Naive thymus-derived CD4-positive, alpha-beta T cell (primary cell): ENCODE measurements around the gene ARHGAP24. TPM values are rescaled to one million over a fixed set of nuclear protein-coding genes. Genes with fewer than 3 reads are reported as not detected.

Source experiments
- ATAC-seq: fragments of 150-1000 bp; cut with Tn5 transposase; 2 replicates; pipeline ENCODE4 v1.10.0; 2021; ENCODE audit warnings: mild to moderate bottlenecking, moderate library complexity
- CTCF ChIA-PET: fragments of 350-600 bp; sonication (Branson Sonifier 250); formaldehyde crosslinking; loops from one replicate; lab custom pipeline; 2021; ENCODE audit warnings: antibody characterized with exemption; lab: Charles Lee
- POLR2A ChIA-PET: fragments of 350-600 bp; sonication (Branson Sonifier 250); formaldehyde crosslinking; loops from one replicate; lab custom pipeline; 2021; ENCODE audit warnings: antibody characterized with exemption, inconsistent platforms; lab: Charles Lee
- DNase-seq, 9 donors: peaks; one replicate each; pipeline versions ENCODE4 v3.0.0 to v3.0.0-alpha.2; 2020 to 2022; ENCODE audit warnings: mixed read lengths in 1 of 9
- H3K27ac ChIP-seq: one replicate; pipeline ENCODE4 v1.7.0; 2013; ENCODE audit warnings: mild to moderate bottlenecking, low read depth, low read length, moderate library complexity
- H3K27me3 ChIP-seq, 2 donors: one replicate each; pipeline ENCODE4 v1.7.0; 2013; ENCODE audit warnings: low read length in 2 of 2, mild to moderate bottlenecking in 2 of 2, moderate library complexity in 2 of 2; ENCODE audit not compliant: control insufficient read depth in 2 of 2, insufficient read depth in 2 of 2
- H3K36me3 ChIP-seq, 3 experiments: 1 replicate in 2 of 3; 2 replicates in 1 of 3; pipeline ENCODE4 v1.7.0; 2013; ENCODE audit warnings: low read length in 3 of 3, mild to moderate bottlenecking in 3 of 3, moderate library complexity in 1 of 3; ENCODE audit not compliant: insufficient read depth in 3 of 3, control insufficient read depth in 2 of 3
- H3K4me1 ChIP-seq, 2 donors: one replicate each; pipeline ENCODE4 v1.7.0; 2013; ENCODE audit warnings: low read length in 2 of 2, mild to moderate bottlenecking in 2 of 2, moderate library complexity in 1 of 2; ENCODE audit not compliant: control insufficient read depth in 2 of 2, insufficient read depth in 2 of 2
- H3K4me3 ChIP-seq: 2 replicates; pipeline ENCODE4 v1.7.0; 2013; ENCODE audit warnings: mild to moderate bottlenecking, low read length
- H3K9me3 ChIP-seq, 3 experiments: 1 replicate in 2 of 3; 2 replicates in 1 of 3; pipeline ENCODE4 v1.7.0; 2013; ENCODE audit warnings: low read length in 3 of 3; ENCODE audit not compliant: control insufficient read depth in 2 of 3
- H3K27ac Mint-ChIP-seq, 9 donors: one replicate each; pipeline ENCODE4 v1.8.0; 2020 to 2022; ENCODE audit warnings: mixed read lengths in 9 of 9, mild to moderate bottlenecking in 8 of 9, moderate library complexity in 5 of 9, inconsistent platforms in 2 of 9
- H3K27me3 Mint-ChIP-seq, 5 donors: one replicate each; pipeline ENCODE4 v1.8.0; 2021 to 2022; ENCODE audit warnings: mixed read lengths in 5 of 5, mild to moderate bottlenecking in 1 of 5
- H3K36me3 Mint-ChIP-seq, 5 donors: one replicate each; pipeline ENCODE4 v1.8.0; 2020 to 2022; ENCODE audit warnings: mixed read lengths in 5 of 5, mild to moderate bottlenecking in 3 of 5, inconsistent platforms in 1 of 5
- H3K4me1 Mint-ChIP-seq, 7 donors: one replicate each; pipeline ENCODE4 v1.8.0; 2020 to 2022; ENCODE audit warnings: mixed read lengths in 7 of 7, mild to moderate bottlenecking in 3 of 7, inconsistent platforms in 1 of 7
- H3K4me3 Mint-ChIP-seq, 10 donors: one replicate each; pipeline ENCODE4 v1.8.0; 2020 to 2022; ENCODE audit warnings: mild to moderate bottlenecking in 10 of 10, mixed read lengths in 10 of 10, moderate library complexity in 6 of 10, inconsistent platforms in 2 of 10
- H3K9me3 Mint-ChIP-seq, 11 donors: one replicate each; pipeline ENCODE4 v1.8.0; 2020 to 2022; ENCODE audit warnings: mixed read lengths in 11 of 11, mild to moderate bottlenecking in 4 of 11, inconsistent platforms in 1 of 11, moderate library complexity in 1 of 11
- intact Hi-C, 2 donors: fragments of 100-400 bp; cut with micrococcal nuclease; formaldehyde crosslinking; loops; one replicate each; pipeline ENCODE4 v1.15.1; 2023
- polyA plus RNA-seq, 2 donors: library from polyadenylated mRNA; unstranded; fragments of 300-500 nt; fragmentation: Illumina TruSeq; gene quantifications; one replicate each; pipeline ENCODE4 v1.2.3, GENCODE V29; 2021
- total RNA-seq, 6 experiments: library from RNA in 5 of 6; stranded (reverse) in 5 of 6; gene quantifications; 1 replicate in 5 of 6; 2 replicates in 1 of 6; pipeline ENCODE4 v1.2.3 and lab custom pipeline; 2021 to 2026

The ARHGAP24 gene
- total and polyA plus RNA-seq, 7 experiments from 2014 or later: 0.41 to 12.7 (median 1.3) TPM; not detected in 3

DNA sequence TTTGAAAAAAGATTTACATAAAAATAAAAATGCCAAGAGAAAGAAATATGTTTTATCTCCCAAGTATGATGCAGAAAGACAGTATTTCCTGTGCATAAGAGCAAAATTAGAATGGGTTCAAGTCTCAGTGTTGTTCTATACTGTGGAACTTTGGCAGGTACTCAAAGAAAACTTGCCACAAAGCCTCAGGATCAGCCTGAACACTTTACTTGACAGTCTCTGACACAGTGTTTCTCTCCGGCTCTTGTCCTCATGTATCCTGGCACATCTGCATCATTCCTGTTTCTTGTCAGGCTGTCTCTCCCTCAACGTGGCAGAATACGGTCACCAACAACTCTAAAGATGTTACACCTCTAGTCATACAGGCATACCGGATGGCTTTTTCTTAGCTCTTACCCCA is 273.7 kb downstream of the ARHGAP24 start:
- Mint-ChIP-seq H3K9me3 (peaks cover 0 to 2% (median 0%) of the 10 kb centered on the region in 11 donors), H3K4me1 (no peaks in the 10 kb centered on the region), H3K4me3 (no peak overlapping the region), H3K27ac (no peak overlapping the region), H3K27me3 (no peaks in the 10 kb centered on the region), H3K36me3 (no peaks in the 10 kb centered on the region)
- DNase-seq: no peak
- intact Hi-C loops: loop anchor here in 1 of 2 donors (2.0 kb wide), 1 partner anchor 602 kb away; no protein-coding TSS in a partner anchor
- Histone ChIP-seq H3K27me3 (no peaks in the 10 kb centered on the region), H3K9me3 (no peaks in the 10 kb centered on the region), H3K36me3 (no peaks in the 10 kb centered on the region), H3K4me1 (no peaks in the 10 kb centered on the region), H3K4me3 (no peak overlapping the region), H3K27ac (no peak overlapping the region)
- CTCF ChIA-PET: no interaction called here
- POLR2A ChIA-PET: no interaction called here
- no peak for ATAC-seq

DNA sequence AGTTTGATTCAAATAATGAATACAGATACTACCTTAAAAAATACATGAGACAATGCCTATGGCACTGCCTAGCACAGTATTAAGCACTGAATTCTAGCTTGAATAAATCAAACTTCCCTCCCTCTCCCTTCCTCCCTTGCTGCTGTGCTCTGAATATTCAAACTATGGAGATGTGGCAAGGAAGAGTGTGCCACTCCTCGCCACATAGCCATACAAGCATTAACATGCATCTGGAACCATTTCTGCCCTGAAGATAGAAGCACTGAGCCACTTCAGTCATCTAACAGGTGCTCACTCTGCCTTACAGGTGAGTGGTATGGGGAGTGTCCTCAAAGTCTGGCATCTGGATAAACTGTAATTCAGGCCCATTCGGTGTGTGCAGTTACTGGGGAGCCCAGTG is 276.9 kb downstream of the ARHGAP24 start:
- Mint-ChIP-seq H3K4me1 (no peaks in the 10 kb centered on the region), H3K36me3 (no peaks in the 10 kb centered on the region), H3K9me3 (peaks cover 0 to 2% (median 0%) of the 10 kb centered on the region in 11 donors), H3K27me3 (no peaks in the 10 kb centered on the region), H3K27ac (no peak overlapping the region), H3K4me3 (no peak overlapping the region)
- ATAC-seq (no peak), DNase-seq (no peak)
- Histone ChIP-seq H3K27ac (no peak overlapping the region), H3K36me3 (no peaks in the 10 kb centered on the region), H3K9me3 (no peaks in the 10 kb centered on the region), H3K27me3 (no peaks in the 10 kb centered on the region), H3K4me3 (no peak overlapping the region), H3K4me1 (no peaks in the 10 kb centered on the region)
- CTCF ChIA-PET: no interaction called here
- POLR2A ChIA-PET: no interaction called here
- intact Hi-C loops: no loop called here

DNA sequence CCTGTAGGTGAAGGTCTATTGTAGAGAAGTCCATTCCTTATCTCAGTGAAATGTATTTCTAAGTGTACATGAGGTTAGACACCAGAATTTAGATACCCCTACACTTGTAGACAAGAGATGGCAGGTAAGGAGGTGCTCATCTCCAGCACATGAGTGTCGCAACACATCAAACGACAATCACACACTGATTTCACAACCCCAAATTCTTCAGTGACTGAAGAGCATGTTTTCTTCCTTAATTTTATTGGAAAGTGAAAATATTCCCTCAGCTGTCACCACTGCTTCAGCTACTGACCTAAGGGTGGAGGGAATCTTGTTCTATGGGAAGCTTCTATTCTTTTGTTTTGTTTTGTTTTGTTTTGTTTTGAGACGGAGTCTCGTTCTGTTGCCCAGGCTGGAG is 280.3 kb downstream of the ARHGAP24 start:
- ATAC-seq (no peak), DNase-seq (no peak)
- Histone ChIP-seq H3K9me3 (no peaks in the 10 kb centered on the region), H3K36me3 (no peaks in the 10 kb centered on the region), H3K4me3 (no peak overlapping the region), H3K27me3 (no peaks in the 10 kb centered on the region), H3K27ac (no peak overlapping the region), H3K4me1 (no peaks in the 10 kb centered on the region)
- intact Hi-C loops: no loop called here
- ChIA-PET POLR2A (no interaction called here), CTCF (no interaction called here)
- H3K36me3 Mint-ChIP-seq: no peaks in the 10 kb centered on the region
- no peaks in the 10 kb centered on the region for H3K27me3 Mint-ChIP-seq
- no peaks in the 10 kb centered on the region for H3K4me1 Mint-ChIP-seq
- H3K4me3 Mint-ChIP-seq: no peak overlapping the region
- peaks cover 0 to 8% (median 0%) of the 10 kb centered on the region in 11 donors for H3K9me3 Mint-ChIP-seq
- H3K27ac Mint-ChIP-seq: no peak overlapping the region

DNA sequence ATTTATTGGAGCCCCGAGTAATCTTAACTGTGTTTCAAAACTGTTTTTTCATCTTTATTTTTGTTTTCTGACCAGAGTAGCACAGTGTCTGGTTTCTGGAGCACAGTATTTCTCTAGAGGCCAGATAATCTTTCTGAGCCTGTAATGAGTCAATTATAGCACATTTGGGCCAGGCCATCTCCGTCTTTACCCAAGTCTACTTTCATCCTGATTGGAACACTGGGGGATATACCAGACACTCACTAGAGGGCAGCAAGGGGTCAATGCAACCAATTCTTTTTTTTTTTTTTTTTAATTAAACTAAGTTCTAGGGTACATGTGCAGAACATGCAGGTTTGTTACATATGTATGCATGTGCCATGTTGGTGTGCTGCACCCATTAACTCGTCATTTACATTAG is 282.0 kb downstream of the ARHGAP24 start:
- DNase-seq: no peak

DNA sequence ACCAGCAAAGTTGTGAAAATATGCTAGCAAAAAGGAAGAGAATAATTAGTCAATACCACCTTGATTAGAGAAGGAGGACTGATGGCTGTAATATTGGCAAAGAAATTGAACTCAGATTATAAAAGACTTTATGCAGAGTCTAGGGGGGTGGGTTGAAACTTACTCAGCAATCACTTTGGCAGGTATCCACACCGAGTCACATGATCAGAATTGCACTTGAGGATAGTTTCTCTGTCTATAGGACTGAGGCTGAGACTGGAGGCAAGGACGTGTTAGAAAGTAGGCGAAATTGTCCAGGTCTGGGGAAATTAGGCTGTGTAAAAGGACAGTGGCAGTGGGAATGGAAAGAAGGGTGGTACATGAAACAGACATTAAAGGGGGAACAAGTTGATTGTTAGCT is 284.4 kb downstream of the ARHGAP24 start:
- ChIA-PET CTCF (no interaction called here), POLR2A (no interaction called here)
- ATAC-seq (no peak), DNase-seq (no peak)
- Histone ChIP-seq H3K36me3 (no peaks in the 10 kb centered on the region), H3K4me1 (no peaks in the 10 kb centered on the region), H3K27ac (no peak overlapping the region), H3K9me3 (no peaks in the 10 kb centered on the region), H3K27me3 (no peaks in the 10 kb centered on the region), H3K4me3 (no peak overlapping the region)
- intact Hi-C loops: no loop called here
- Mint-ChIP-seq H3K4me1 (no peaks in the 10 kb centered on the region), H3K36me3 (no peaks in the 10 kb centered on the region), H3K4me3 (no peak overlapping the region), H3K27ac (no peak overlapping the region), H3K9me3 (peaks cover 0 to 8% (median 0%) of the 10 kb centered on the region in 11 donors), H3K27me3 (no peaks in the 10 kb centered on the region)

More for the DNA sequence above, 282.0 kb downstream of the ARHGAP24 start:
- Histone ChIP-seq H3K4me3 (no peak overlapping the region), H3K4me1 (no peaks in the 10 kb centered on the region), H3K27me3 (no peaks in the 10 kb centered on the region), H3K36me3 (no peaks in the 10 kb centered on the region), H3K9me3 (no peaks in the 10 kb centered on the region), H3K27ac (no peak overlapping the region)
- CTCF ChIA-PET: no interaction called here
- ATAC-seq: no peak
- POLR2A ChIA-PET: no interaction called here
- Mint-ChIP-seq H3K36me3 (no peaks in the 10 kb centered on the region), H3K27ac (no peak overlapping the region), H3K4me1 (no peaks in the 10 kb centered on the region), H3K27me3 (no peaks in the 10 kb centered on the region), H3K9me3 (peaks cover 0 to 8% (median 0%) of the 10 kb centered on the region in 11 donors), H3K4me3 (no peak overlapping the region)
- intact Hi-C loops: no loop called here

DNA sequence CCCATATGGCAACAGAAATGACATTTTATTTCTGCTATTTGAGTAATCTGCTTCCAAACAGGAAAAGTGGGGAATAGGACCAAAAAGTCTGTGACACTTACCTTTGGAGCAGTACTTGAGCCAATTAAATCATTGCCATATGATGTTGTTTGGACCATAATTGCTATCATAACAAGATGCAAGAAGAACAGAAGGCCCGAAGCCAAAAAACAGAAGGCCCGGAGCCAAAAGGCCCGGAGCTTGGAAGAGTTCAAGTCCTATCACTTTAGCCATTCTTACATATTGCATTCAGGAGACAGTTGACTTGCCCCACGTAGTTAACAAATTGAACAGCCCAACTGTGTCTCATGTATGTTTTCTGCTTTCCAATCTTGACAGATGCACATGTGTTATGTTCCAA is 285.6 kb downstream of the ARHGAP24 start:
- H3K4me3 Mint-ChIP-seq: no peak overlapping the region
- no peaks in the 10 kb centered on the region for H3K4me1 ChIP-seq
- H3K9me3 Mint-ChIP-seq: peaks cover 0 to 8% (median 0%) of the 10 kb centered on the region in 11 donors
- H3K27me3 Mint-ChIP-seq: no peaks in the 10 kb centered on the region
- CTCF ChIA-PET: no interaction called here
- H3K36me3 Mint-ChIP-seq: no peaks in the 10 kb centered on the region
- H3K4me3 ChIP-seq: no peak overlapping the region
- intact Hi-C loops: no loop called here
- no peaks in the 10 kb centered on the region for H3K27me3 ChIP-seq
- ATAC-seq (no peak), DNase-seq (no peak)
- no peaks in the 10 kb centered on the region for H3K36me3 ChIP-seq
- no peaks in the 10 kb centered on the region for H3K4me1 Mint-ChIP-seq
- POLR2A ChIA-PET: no interaction called here
- no peak overlapping the region for H3K27ac Mint-ChIP-seq
- H3K27ac ChIP-seq: no peak overlapping the region
- H3K9me3 ChIP-seq: no peaks in the 10 kb centered on the region

DNA sequence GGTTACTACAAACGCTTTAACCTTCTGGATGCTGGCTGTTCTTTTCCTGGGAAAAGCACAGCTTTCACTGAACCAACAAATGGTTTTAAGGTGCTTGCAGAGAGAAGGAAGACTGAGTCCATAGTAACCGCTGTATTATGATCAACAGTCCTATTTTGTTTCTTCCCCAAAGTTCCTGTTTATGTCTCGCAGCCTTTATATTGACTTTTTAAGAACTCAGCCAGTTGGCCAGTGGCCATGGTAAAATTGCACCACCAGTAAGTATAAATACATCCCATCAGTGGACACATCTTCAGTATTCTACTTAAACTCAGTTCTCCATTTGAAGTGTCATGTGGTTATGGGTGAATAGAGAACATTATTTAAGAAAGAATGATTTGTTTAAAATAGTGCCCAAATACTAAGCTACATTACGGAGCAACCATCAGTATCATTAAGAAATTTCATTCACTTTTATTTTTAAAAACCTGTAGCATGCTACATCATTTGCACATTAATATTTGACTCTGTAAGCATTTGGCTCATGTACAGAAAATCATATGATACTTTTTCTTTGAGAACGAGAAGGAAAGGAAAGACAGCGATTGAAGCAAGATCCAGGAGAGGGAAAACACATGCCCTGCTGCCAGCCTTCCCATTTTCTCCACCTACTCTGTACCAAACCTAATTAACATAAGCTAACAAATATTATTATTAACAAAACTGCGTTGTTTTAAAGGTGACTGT is 287.0 kb downstream of the ARHGAP24 start:
- Mint-ChIP-seq H3K4me3 (no peak overlapping the region), H3K36me3 (no peaks in the 10 kb centered on the region), H3K9me3 (peaks cover 0 to 8% (median 0%) of the 10 kb centered on the region in 11 donors), H3K4me1 (no peaks in the 10 kb centered on the region), H3K27me3 (no peaks in the 10 kb centered on the region), H3K27ac (no peak overlapping the region)
- POLR2A ChIA-PET: no interaction called here
- Histone ChIP-seq H3K27ac (no peak overlapping the region), H3K27me3 (no peaks in the 10 kb centered on the region), H3K9me3 (no peaks in the 10 kb centered on the region), H3K36me3 (no peaks in the 10 kb centered on the region), H3K4me3 (no peak overlapping the region), H3K4me1 (no peaks in the 10 kb centered on the region)
- intact Hi-C loops: no loop called here
- no peak for DNase-seq
- CTCF ChIA-PET: no interaction called here
- peak; percentile 55 for ATAC-seq
